Activated naive CD8-positive, alpha-beta T cell treated with anti-CD3 and anti-CD28 coated beads, Interleukin-2, amount 50 U/mL, for 16 hours (primary cell): ENCODE results near the gene SLC9C2.
"Not testable (repeated sequence)": the region's sequence is repeated elsewhere in the genome, so short reads cannot be mapped to it uniquely, and the experiment has no call there.

Experiments used
- DNase-seq: peaks from one replicate; pipeline ENCODE4 v3.0.0-alpha.2; 2020; ENCODE audit warnings: low read depth, low spot score

Gene SLC9C2

GRCh38 chr1:173581383-173582079, 21.3 kb downstream of the SLC9C2 start:
- no peak for DNase-seq

GRCh38 chr1:173580658-173581057, 22.2 kb downstream of the SLC9C2 start:
- no peak for DNase-seq

- no peak for DNase-seq
Measured at GRCh38 chr1:173580071-173580470, 22.8 kb downstream of the SLC9C2 start.

GRCh38 chr1:173573596-173573995, 29.3 kb downstream of the SLC9C2 start:
- no peak for DNase-seq

- DNase-seq: no peak
Measured at GRCh38 chr1:173572201-173572873, 30.5 kb downstream of the SLC9C2 start.

- no peak for DNase-seq
Measured at GRCh38 chr1:173570370-173571007, 32.4 kb downstream of the SLC9C2 start.

GRCh38 chr1:173568483-173568882, 34.4 kb downstream of the SLC9C2 start:
- no peak for DNase-seq

GRCh38 chr1:173563846-173564245, 39.0 kb downstream of the SLC9C2 start:
- DNase-seq: not testable (repeated sequence)

GRCh38 chr1:173562813-173563212, 40.1 kb downstream of the SLC9C2 start:
- DNase-seq: no peak

- no peak for DNase-seq
Measured at GRCh38 chr1:173561263-173561662, 41.6 kb downstream of the SLC9C2 start.

GRCh38 chr1:173560285-173560880, 42.5 kb downstream of the SLC9C2 start:
- no peak for DNase-seq

- no peak for DNase-seq
Measured at GRCh38 chr1:173555651-173556305, 47.1 kb downstream of the SLC9C2 start.

GRCh38 chr1:173554541-173555250, 48.2 kb downstream of the SLC9C2 start:
- no peak for DNase-seq

- DNase-seq: no peak
Measured at GRCh38 chr1:173554089-173554488, 48.8 kb downstream of the SLC9C2 start.

- no peak for DNase-seq
Measured at GRCh38 chr1:173553312-173553711, 49.6 kb downstream of the SLC9C2 start.

- no peak for DNase-seq
Measured at GRCh38 chr1:173551699-173552098, 51.2 kb downstream of the SLC9C2 start.

GRCh38 chr1:173549813-173550212, 53.1 kb downstream of the SLC9C2 start:
- DNase-seq: no peak

GRCh38 chr1:173545688-173546087, 57.2 kb downstream of the SLC9C2 start:
- DNase-seq: no peak

- DNase-seq: no peak
Measured at GRCh38 chr1:173536223-173536622, 66.6 kb downstream of the SLC9C2 start.

- DNase-seq: no peak
Measured at GRCh38 chr1:173532237-173532636, 70.6 kb downstream of the SLC9C2 start.
